Gastrocnemius medialis (tissue), 4 donors: ENCODE data around the gene CENPU. TPM values are rescaled to one million over a fixed set of nuclear protein-coding genes. Genes with fewer than 3 reads are reported as not detected.

ENCODE experiments used
- ATAC-seq, 2 donors: fragments of 150-250 bp; one replicate each; pipeline ENCODE4 v1.9.1; 2016
- DNase-seq, 2 donors: peaks; one replicate each; pipeline ENCODE4 v3.0.0-alpha.2; 2019
- H3K27ac ChIP-seq, 4 donors: fragments of 200-600 bp; sonication (generic); 1 replicate in 1 of 4; 2 replicates in 3 of 4; pipeline ENCODE4 v1.5.1; 2016 to 2018; ENCODE audit warnings: mild to moderate bottlenecking in 2 of 4, moderate library complexity in 1 of 4
- H3K27me3 ChIP-seq, 3 donors: fragments of 200-600 bp; sonication (generic) in 2 of 3; 1 replicate in 1 of 3; 2 replicates in 2 of 3; pipeline versions ENCODE4 v1.5.1 to v1.6.0; 2016 to 2019; ENCODE audit warnings: mild to moderate bottlenecking in 1 of 3, moderate library complexity in 1 of 3
- H3K36me3 ChIP-seq, 2 donors: fragments of 200-600 bp; sonication (generic) in 1 of 2; one replicate each; pipeline ENCODE4 v1.5.1; 2017 to 2018
- H3K4me1 ChIP-seq, 2 donors: fragments of 200-600 bp; sonication (generic) in 1 of 2; one replicate each; pipeline ENCODE4 v1.5.1; 2016 to 2017; ENCODE audit warnings: mild to moderate bottlenecking in 2 of 2
- H3K4me3 ChIP-seq, 4 donors: fragments of 200-600 bp; sonication (generic) in 3 of 4; 1 replicate in 1 of 4; 2 replicates in 3 of 4; pipeline ENCODE4 v1.5.1; 2016 to 2019; ENCODE audit warnings: mild to moderate bottlenecking in 2 of 4
- H3K9me3 ChIP-seq, 3 donors: fragments of 200-600 bp; sonication (generic) in 2 of 3; 1 replicate in 1 of 3; 2 replicates in 2 of 3; pipeline ENCODE4 v1.5.1; 2016 to 2019
- CTCF ChIP-seq, 5 experiments: fragments of 450-650 bp in 3 of 5; fragments of 200-600 bp in 2 of 5; sonication (generic) in 2 of 5; IDR thresholded peaks in 4 of 5; conservative IDR thresholded peaks in 1 of 5; 1 replicate in 4 of 5; 2 replicates in 1 of 5; pipeline ENCODE4 v1.5.1; 2016 to 2019; ENCODE audit warnings: antibody characterized with exemption in 5 of 5, mild to moderate bottlenecking in 3 of 5, moderate library complexity in 3 of 5
- POLR2A ChIP-seq, 2 donors: fragments of 450-650 bp; IDR thresholded peaks; one replicate each; pipeline ENCODE4 v1.6.1; 2017; ENCODE audit warnings: antibody characterized with exemption in 2 of 2, mild to moderate bottlenecking in 2 of 2, moderate library complexity in 2 of 2
- in situ Hi-C, 4 donors: fragments of 200-750 bp; cut with MboI; loops; one replicate each; pipeline versions ENCODE4 v1.15.0 to v1.8.0; 2017; ENCODE audit warnings: low sequenced_read_pairs in 4 of 4
- intact Hi-C: fragments of 100-400 bp; cut with DNase I; formaldehyde crosslinking; loops from one replicate; pipeline ENCODE4 v1.15.1; 2023; ENCODE audit warnings: low total_unique reads
- total RNA-seq, 4 donors: library from RNA; depleted of rRNA; stranded (reverse); fragments of >200 nt; gene quantifications; one replicate each; pipeline versions ENCODE4 v1.1.0 to v1.2.3, GENCODE V29; 2016

Gene CENPU
- total RNA-seq, 4 donors from 2014 or later, result 0.75 to 2.7 (median 2.2) TPM; not detected in 1

- Histone ChIP-seq H3K4me1 (no peaks in the 10 kb centered on the region), H3K27ac (no peak overlapping the region), H3K36me3 (no peaks in the 10 kb centered on the region), H3K27me3 (no peaks in the 10 kb centered on the region), H3K9me3 (no peaks in the 10 kb centered on the region), H3K4me3 (no peak overlapping the region)
- intact Hi-C loops (no loop called here), in situ Hi-C loops (no loop called here)
- TF ChIP-seq CTCF (IDR thresholded peaks at IDR 0.05 in 4 of 5, conservative IDR thresholded peaks at IDR 0.05 in 1 of 5), result no peak
- TF ChIP-seq POLR2A (IDR thresholded peaks at IDR 0.05), result no peak
- ATAC-seq (no peak), DNase-seq (no peak)
Observed at GRCh38 chr4:184706453-184706852, 27.4 kb downstream of the CENPU start.

GRCh38 chr4:184705692-184706091 is 28.2 kb downstream of the CENPU start:
- no peak for DNase-seq
- no peak for TF ChIP-seq CTCF (IDR thresholded peaks at IDR 0.05 in 4 of 5, conservative IDR thresholded peaks at IDR 0.05 in 1 of 5)
- no peak for TF ChIP-seq POLR2A (IDR thresholded peaks at IDR 0.05)
- in situ Hi-C loops, result no loop called here
- intact Hi-C loops, result no loop called here
- no peak for ATAC-seq
- H3K36me3 ChIP-seq, result no peaks in the 10 kb centered on the region
- H3K27ac ChIP-seq, result no peak overlapping the region
- no peaks in the 10 kb centered on the region for H3K9me3 ChIP-seq
- H3K4me1 ChIP-seq, result no peaks in the 10 kb centered on the region
- no peaks in the 10 kb centered on the region for H3K27me3 ChIP-seq
- no peak overlapping the region for H3K4me3 ChIP-seq

GRCh38 chr4:184702114-184702513 is 31.8 kb downstream of the CENPU start:
- DNase-seq, result no peak
- Histone ChIP-seq H3K4me3 (no peak overlapping the region), H3K4me1 (no peaks in the 10 kb centered on the region), H3K27ac (no peak overlapping the region), H3K36me3 (no peaks in the 10 kb centered on the region), H3K27me3 (no peaks in the 10 kb centered on the region), H3K9me3 (no peaks in the 10 kb centered on the region)
- ATAC-seq, result no peak
- TF ChIP-seq POLR2A (IDR thresholded peaks at IDR 0.05), result no peak
- no peak for TF ChIP-seq CTCF (IDR thresholded peaks at IDR 0.05 in 4 of 5, conservative IDR thresholded peaks at IDR 0.05 in 1 of 5)
- in situ Hi-C loops (no loop called here), intact Hi-C loops (no loop called here)

- Histone ChIP-seq H3K4me3 (no peak overlapping the region), H3K36me3 (peaks cover 0 to 8% of the 10 kb centered on the region in 2 donors), H3K4me1 (no peaks in the 10 kb centered on the region), H3K27me3 (no peaks in the 10 kb centered on the region), H3K27ac (no peak overlapping the region), H3K9me3 (no peaks in the 10 kb centered on the region)
- in situ Hi-C loops, result no loop called here
- intact Hi-C loops, result no loop called here
- no peak for DNase-seq
- ATAC-seq, result no peak
- TF ChIP-seq CTCF (IDR thresholded peaks at IDR 0.05 in 4 of 5, conservative IDR thresholded peaks at IDR 0.05 in 1 of 5) (no peak), POLR2A (IDR thresholded peaks at IDR 0.05) (no peak)
Observed at GRCh38 chr4:184699941-184700340, 34.0 kb downstream of the CENPU start.

GRCh38 chr4:184697956-184698355 is 35.9 kb downstream of the CENPU start:
- no peak for DNase-seq
- no peak for ATAC-seq
- Histone ChIP-seq H3K27ac (no peak overlapping the region), H3K27me3 (no peaks in the 10 kb centered on the region), H3K9me3 (no peaks in the 10 kb centered on the region), H3K36me3 (peaks cover 0 to 15% of the 10 kb centered on the region in 2 donors), H3K4me1 (no peaks in the 10 kb centered on the region), H3K4me3 (no peak overlapping the region)
- in situ Hi-C loops, result no loop called here
- no peak for TF ChIP-seq POLR2A (IDR thresholded peaks at IDR 0.05)
- TF ChIP-seq CTCF (IDR thresholded peaks at IDR 0.05 in 4 of 5, conservative IDR thresholded peaks at IDR 0.05 in 1 of 5), result no peak
- intact Hi-C loops, result no loop called here
